Erythroblast (primary cell): ENCODE measurements around the gene PLCG1.

Experiments used
- GATA1 ChIP-seq: IDR thresholded peaks from 2 replicates; pipeline ENCODE4 v1.6.1; 2011; ENCODE audit warnings: low read depth, mild to moderate bottlenecking, control low read depth, low read length, moderate library complexity
- POLR2A ChIP-seq: IDR thresholded peaks from 2 replicates; pipeline ENCODE4 v1.6.1; 2011; ENCODE audit warnings: mild to moderate bottlenecking, low read length

GRCh38 chr20:41135888-41136679 is 1.3 kb upstream of the PLCG1 start:
- TF ChIP-seq POLR2A (no peak), GATA1 (no peak)
